Astrocyte of the hippocampus (primary cell): Measurements from ENCODE around the gene PLEKHO2.

Experiments
- DNase-seq: peaks from one replicate; pipeline ENCODE4 v3.0.0; 2011; ENCODE audit warnings: low read depth, low spot score

Gene PLEKHO2

DNA sequence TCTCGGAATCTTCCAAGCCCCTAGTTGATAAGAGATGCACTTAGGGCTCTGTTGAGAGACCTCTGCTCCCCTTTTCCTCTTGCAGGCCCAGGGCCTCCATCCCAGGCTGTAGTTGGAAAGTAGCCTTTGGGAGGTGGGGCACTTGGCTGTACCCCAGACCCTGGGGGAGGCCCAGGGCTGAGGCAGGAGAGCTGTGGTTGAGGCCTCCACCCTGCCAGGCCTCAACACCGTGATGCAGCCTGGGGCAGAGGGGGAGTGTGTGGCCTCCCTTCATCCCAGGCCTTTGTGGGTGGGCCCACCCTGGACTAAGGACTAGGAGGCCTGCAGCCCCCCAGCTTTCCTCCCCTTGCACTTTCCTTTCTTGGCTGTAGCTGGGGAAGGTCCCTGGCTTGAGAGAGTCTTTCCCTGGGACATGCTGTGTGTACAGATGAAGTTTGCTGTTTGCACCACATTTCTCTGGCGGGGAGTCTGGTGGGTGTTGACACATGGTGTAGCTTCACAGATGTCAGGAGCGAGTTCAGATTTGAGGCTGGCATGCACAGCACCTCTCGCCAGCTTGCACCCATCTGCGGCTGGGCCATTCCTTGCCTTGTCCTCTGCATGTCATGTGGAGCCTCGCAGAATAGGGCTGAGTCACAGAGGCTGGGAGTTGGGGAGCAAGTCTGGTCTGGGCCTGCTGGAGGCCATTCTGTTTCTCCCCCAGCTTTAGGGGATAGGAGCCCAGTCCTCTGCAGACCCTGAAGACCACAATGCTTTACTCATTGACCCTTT is 13.7 kb downstream of the PLEKHO2 start:
- no peak for DNase-seq

DNA sequence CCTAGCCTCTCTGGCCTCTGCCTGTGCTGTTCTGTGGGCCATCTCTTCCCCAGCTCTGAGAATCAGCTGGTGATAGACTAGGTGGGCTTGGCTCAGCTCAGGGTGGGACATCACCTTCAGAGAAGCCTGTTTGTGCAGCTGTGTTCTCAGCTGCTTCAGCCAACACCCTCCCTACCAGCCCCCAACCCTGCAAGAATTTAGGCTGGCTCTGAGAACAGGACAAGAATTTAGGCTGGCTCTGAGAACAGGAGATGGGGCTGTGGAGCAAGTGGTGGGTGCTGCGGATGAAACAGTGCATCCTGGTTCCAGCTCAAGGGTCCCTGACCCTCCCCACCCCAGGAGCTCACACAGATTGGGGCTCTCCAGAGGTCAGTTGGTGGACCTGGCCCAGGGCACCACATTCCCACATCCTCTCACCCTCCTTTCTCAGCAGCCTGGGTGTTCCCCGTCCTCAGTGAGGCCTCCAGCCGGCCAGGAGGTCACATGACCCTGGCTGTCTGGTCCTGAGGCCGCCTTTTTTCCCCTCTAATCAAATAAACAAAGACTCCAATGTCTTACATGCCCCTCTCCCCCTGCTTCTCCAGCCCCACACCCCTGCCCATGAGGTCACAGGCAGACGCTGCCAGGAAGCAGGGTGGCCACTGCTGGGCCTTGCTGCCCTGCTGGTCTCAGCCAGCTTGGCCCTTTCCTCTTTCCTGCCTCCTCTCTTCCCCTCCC is 14.9 kb downstream of the PLEKHO2 start:
- DNase-seq: peak; percentile 71

DNA sequence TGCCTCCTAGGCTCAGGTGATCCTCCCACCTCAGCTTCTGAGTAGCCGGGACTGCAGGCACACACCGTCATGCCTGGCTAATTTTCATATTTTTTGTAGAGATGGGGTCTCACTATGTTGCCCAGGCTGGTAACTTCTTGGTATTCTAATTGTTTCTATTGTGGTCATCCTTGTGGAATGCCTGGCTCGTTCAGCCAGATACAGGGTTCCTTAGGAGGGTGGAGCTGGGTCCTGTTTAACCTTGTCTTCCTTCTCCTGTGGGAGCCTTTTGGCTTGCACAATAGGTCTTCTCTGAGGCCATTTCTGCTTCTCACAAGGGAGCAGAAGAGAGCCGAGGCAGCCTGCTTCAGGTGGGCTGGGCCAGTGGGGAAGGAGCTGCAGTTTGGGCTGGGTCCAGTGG is 15.7 kb downstream of the PLEKHO2 start:
- DNase-seq: peak; percentile 67

DNA sequence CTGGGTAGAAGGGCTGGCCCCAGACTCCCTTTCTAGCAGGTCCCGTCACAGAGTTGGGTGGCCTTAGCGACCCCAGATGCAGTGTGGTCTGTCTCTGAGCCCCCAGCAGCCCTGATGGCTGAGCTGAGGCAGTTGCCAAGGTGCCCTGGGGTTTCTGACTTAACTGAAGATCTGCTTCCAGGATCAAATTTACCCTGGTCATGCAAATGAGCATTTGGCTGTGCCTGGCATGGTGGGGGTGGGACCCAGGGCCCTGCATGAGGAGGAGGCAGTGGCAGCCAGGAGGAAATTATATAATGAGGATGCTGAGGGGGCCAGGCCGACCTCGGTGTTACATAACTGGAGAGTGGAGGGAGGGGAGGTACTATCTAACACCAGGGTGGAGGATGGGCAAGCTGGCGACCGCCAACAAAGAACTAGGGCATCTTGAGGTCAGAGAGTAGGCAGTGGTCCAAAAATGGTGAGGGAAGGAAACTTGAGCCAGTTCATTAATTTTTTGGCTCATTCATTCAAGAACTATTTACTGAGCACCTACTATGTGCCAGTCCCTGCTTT is 16.4 kb downstream of the PLEKHO2 start:
- DNase-seq: no peak

DNA sequence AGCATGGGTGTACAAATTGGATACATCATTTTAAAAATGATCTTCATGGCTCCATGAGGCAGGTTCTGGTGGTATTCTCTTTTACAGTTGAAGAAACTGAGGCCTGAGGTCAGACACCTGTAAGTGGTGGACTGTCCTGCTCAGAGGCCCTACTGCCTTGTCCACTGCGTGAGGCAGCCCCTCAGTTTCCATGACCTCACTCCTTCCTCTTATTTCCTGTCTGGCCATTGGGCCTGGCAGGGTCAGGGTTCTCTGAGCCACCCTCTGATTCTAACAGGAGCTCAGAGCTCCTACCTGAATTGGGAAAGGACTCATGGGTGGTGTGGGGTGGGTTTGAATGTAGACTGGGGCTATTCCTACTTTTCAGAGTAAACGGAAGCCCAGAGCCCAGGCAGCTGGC is 17.5 kb downstream of the PLEKHO2 start:
- DNase-seq: no peak

DNA sequence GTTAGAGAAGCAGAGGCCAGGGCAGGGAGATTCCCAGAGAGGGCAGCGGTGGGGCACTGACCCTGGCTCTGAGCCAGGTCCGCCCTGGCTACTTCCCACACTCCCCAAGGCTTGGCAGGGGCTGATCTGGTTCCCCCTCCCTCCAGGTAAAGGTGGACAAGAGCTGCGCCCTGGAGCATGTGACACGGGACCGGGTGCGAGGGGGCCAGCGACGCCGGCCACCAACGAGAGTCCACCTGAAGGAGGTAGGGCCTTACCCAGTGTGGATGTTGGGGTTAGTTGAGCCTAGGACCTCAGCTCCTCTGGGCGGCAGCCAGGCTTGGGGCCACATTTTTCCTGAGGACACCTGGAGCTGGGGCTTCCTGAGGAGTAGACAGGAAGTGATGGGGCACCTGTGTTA is 19.6 kb downstream of the PLEKHO2 start:
- DNase-seq: no peak

DNA sequence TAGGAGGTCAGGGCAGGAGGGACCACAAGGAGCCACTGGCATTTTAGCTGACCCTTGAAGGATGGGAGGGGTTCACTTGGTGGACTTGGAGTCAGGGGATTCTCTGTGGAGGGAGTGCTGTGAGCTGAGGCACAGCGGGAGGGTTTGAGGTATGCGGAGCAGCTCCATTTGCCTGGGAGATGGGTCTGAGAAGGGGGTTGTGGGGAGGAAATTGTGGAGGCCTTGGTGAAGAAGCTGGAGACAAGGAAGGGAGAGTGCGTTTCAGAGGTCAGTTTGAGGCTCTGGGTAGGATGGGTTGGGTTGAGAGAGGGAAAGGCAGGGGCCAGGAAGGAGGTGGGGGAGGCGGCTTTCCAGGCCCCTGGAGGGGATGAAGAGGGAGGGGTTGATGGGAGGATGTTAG is 20.2 kb downstream of the PLEKHO2 start:
- DNase-seq: no peak

DNA sequence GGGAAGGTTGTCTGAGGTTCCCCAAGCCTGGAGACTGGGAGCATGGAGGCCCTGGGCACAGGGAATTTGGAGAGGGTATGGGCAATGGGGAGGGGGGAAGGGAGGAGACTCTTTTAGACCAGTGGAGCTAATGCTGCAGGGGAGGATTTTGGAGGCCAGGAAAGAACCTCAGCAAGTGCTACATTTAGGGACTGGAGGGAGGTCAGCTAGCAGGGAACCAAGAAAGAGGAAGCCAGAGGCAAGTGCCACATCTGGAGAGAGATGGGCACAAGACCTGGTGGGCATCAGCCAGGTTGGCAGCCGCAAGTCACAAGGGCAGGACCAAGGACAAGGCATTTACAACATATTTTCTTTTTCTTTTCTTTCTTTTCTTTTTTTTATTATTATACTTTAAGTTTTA is 20.7 kb downstream of the PLEKHO2 start:
- DNase-seq: no peak

DNA sequence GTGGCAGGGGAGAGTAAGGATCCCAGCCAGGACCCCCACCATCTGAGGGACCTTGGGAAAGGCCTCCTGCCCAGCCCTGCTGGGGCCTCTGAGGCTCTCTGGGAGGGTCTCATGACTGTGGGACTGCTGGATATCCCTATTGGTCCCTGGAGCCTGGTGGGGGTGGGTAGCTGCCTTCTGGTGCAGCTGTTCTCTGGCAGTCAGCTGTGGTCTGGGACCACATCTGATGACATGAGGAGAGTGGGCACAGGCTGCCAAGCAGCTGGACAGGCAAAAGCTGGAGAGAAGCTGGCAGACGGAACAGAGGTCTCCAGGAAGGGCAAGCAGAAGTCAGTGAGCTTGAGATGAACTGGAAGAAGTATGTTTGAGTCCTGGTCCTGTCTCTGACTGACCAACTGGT is 22.4 kb downstream of the PLEKHO2 start:
- DNase-seq: no peak

DNA sequence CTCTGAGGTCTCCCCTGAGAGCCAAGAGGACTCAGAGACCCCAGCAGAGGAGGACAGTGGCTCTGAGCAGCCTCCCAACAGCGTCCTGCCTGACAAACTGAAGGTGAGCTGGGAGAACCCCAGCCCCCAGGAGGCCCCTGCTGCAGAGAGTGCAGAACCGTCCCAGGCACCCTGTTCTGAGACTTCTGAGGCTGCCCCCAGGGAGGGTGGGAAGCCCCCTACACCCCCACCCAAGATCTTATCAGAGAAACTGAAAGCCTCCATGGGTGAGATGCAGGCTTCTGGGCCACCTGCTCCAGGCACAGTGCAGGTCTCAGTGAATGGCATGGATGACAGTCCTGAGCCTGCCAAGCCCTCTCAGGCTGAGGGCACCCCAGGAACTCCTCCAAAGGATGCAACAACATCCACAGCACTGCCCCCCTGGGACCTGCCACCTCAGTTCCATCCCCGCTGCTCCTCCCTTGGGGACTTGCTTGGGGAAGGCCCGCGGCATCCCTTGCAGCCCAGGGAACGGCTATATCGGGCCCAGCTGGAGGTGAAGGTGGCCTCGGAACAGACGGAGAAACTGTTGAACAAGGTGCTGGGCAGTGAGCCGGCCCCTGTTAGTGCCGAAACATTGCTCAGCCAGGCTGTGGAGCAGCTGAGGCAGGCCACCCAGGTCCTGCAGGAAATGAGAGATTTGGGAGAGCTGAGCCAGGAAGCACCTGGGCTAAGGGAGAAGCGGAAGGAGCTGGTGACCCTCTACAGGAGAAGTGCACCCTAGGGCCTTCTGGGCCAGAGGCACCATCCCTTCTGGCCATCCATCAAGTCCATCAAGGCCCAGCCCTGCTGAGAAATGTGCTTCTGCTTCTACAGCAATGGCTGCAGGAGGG is 23.6 kb downstream of the PLEKHO2 start:
- no peak for DNase-seq

DNA sequence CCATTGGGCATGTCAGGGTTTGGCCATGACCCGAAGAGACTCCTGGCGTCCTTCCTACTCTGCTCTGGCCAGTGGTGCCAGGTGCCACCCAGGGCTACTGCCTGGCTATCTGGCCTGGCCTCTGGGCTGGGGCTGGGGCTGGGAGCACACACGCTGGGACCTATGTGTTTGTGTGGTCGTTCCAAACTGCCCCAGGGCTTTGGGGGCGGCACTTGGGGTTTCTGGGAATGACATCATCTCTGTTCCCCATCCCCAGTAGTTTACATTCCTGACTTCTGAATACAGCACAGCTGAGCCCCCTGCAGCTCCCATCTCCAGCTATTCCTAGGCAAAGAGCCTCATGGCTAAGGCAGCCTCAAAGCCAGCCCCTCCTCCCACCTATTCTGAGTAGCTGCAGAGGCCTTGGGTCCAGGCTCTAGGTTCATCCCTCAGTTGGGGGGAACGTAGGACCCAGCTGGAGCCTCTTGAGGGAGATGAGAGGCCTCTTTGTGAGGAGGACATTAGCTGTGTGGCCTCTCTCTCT is 24.3 kb downstream of the PLEKHO2 start:
- DNase-seq: peak; percentile 82

DNA sequence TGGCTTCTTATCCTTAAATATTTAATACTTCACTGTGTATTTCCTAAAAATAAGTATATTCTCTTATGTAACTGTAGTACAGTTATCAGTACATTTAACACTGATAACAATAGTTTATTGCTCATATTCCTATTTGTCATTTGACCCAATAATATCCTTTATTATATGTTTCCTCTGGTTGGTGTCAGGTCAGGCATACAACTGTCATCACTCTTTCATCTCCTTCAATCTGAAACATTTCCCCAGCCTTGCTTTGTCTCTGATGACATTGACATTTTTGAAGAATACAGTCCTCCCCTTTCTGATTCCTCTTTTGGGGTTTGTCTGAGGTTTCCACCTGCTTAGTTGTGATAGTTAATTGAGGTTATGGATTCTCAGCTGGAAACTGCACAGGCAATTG is 27.8 kb downstream of the PLEKHO2 start:
- no peak for DNase-seq

DNA sequence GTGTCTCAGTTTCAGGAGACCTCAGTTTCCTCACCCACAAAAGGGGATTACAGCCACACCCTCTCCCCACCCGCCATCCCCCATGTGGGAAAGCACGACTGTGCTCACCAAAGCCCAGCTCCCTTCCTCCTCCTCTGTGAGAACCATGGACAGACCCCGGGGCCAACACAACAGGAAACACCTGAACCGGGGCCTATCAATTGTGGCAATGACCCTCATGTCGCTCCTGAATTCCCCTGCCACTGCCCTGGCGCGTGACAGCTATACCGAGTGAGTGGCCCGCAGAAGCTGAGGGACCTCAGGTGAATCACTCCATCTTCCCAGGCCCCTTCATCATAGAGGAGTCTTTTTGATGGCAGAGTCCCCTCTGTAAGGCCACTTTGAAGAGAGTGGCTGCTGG is 28.6 kb downstream of the PLEKHO2 start:
- no peak for DNase-seq

DNA sequence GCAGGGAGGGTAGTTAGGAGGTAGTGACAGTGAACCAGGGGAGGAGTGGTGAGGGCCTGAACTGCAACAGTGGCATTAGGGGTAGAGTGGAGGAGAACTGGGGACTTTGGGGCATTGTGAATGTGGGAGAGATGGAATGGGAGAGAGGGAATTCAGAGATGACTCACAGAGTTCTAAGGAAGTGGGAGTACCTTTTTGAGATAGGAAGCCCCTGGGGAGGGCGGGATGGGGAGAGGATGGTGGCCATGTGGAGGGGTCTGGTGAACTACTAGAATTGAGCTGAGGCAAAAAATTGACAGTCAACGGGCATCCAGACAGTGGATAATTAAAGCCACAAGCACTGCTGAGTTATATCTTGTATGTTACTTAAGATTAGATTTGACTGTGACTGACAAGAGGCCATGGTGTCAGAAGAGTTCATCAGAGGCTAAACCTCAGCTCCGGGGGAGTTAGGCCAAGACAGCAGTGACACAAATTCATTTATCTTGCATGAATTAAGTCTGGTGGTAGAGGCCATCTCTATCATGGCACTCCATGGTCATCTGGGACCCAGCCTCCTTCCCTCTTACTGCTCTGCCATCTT is 34.0 kb downstream of the PLEKHO2 start:
- DNase-seq: no peak

DNA sequence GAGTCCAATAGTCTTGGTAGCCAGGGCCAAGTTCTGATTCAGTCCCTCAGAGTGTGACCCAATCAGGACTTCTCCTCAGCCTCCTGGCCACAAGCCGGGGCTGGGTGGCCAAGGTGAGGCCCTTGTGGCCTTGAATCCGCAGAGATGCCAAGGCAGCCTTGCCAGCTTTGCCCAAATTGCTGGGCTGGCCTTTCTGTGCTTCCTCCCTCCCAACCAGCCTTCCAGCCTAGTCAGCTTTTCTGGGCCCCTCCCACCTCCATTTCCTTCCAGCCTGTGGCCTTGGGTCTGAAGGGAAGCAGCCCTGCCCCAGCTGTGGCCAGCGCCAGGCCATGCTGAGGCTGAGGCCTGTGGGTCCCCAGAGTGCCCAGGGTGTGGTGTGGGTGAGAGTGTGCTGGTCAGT is 35.7 kb downstream of the PLEKHO2 start:
- DNase-seq: no peak

DNA sequence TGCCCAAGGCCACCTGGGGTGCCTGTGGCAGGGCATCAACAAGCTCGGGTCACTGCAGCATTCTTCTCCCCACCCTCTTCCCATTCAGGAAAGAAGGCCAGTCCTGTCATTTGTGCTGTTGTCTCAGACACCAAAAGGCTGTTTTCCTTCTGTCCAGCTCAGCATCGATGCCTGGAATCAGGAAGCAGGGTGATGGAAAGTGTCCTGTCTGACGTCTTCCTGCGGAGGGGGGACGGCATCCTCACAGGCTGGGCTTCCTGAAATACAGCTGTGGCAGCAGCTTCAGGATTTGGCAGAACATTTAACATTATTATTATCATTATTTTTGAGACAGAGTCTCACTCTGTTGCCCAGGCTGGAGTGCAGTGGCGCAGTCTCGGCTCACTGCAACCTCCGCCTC is 37.0 kb downstream of the PLEKHO2 start:
- no peak for DNase-seq

DNA sequence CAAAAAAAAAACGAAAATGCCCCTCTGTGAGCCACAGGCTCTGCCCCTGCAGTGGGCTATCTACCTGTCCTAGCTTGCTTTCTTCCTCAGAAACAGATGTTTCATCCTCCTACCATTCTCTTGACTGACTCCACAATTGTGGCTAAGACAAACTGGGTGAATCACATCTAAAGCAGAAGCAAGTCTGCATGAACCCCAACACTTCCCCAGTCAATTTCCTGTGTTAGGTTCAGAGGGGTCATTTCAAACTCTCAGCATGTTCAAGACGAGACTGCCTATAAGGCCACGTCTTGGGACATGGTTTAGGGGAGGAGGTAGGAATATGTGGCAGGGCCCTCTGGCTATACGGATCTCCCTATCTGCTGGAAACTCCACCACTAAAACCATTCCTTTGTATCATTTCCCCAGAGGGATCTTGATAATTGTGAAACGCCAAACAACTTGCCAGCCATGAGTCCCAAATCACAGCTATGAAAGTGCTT is 41.4 kb downstream of the PLEKHO2 start:
- DNase-seq: no peak

DNA sequence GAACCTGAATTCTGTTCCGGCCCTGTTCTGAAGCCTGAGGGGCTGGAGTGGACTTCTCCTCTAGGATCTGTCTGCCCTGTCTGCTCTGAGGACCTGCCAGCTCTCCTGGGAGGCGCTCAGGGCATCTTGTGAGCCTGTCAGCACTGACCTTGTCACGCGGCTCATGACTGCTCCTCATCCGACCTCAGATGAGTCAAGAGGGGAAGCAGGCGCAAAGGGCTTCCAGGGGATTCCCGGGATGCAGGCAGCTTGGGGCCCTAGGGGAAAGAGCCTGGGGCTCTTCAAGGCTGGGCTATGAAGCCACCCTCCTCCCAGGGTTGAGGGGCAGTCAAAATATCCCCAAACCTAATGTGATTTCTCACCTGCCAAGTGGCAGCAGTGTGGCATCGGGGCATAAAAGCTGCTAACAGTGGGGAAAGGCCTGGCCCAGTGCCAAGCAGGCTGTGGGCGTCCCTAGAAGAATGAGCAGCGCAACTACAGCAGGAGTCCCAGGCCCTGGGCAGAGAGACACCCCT is 42.3 kb downstream of the PLEKHO2 start:
- DNase-seq: peak; percentile 85

DNA sequence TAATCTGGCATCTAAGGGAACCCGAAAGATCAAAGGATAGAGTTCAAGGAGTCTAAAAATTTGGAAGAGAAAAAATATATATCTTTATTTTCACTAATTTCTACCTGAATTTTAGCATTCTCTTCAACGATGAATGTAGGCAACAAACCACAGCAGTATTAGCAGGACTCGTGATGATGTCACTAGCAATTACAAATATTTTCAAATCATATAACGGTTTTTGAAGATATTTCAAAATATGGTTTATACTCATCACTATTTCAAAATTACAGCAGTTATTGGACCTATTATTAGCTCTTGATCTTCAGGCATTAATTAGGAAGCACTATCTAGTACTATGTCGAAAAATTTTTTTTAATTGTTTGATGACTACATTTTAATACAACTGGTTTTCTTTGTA is 43.0 kb downstream of the PLEKHO2 start:
- no peak for DNase-seq

DNA sequence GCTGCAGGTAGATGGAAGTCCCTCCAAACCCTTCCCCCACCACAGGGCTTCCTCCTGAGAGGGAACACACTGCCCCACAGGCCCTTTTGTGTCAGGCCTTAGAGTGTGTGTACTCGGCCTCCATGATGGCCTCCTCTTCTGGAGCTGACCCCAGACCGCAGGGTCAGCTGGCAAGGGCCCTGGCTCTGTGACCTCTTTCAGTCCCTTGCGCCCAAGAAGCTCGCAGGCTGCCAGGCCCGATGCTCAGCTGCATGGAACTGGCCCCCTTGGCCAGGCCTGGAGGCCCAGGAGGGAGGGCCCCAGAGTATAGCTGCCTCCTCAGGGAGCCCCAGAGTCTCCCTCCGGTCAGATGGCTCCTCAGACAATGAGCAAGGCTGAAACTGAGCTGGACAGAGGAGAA is 46.6 kb downstream of the PLEKHO2 start:
- DNase-seq: no peak

DNA sequence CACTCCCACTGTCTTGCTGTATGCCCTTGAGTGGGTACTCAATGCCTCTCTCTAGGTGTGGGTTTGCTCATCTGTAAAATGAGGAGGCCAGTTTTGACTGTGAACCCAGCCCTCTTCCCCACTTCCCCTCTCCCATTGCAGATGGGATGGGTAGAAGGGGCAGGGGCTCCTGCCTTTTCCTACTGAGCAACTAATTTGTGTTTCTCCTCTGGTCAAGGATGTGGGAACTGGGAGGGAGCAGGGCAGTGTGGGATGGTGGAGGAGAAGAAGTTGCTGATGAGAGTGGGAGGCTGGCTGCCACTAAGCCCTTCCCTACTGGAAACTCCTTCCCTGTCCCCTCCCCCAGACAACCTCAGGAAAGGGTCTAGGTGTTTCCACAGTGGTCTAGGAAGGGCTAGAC is 49.8 kb downstream of the PLEKHO2 start:
- DNase-seq: no peak
